Measurements from ENCODE around the gene CYP2W1. TPM values are rescaled to one million over a fixed set of nuclear protein-coding genes. Genes with fewer than 3 reads are reported as not detected.
"Not testable (repeated sequence)": the region's sequence is repeated elsewhere in the genome, so short reads cannot be mapped to it uniquely, and the experiment has no call there.

The CYP2W1 gene
- polyA plus RNA-seq, 4 donors: 1.3 to 6.4 (median 2.0) TPM

DNA sequence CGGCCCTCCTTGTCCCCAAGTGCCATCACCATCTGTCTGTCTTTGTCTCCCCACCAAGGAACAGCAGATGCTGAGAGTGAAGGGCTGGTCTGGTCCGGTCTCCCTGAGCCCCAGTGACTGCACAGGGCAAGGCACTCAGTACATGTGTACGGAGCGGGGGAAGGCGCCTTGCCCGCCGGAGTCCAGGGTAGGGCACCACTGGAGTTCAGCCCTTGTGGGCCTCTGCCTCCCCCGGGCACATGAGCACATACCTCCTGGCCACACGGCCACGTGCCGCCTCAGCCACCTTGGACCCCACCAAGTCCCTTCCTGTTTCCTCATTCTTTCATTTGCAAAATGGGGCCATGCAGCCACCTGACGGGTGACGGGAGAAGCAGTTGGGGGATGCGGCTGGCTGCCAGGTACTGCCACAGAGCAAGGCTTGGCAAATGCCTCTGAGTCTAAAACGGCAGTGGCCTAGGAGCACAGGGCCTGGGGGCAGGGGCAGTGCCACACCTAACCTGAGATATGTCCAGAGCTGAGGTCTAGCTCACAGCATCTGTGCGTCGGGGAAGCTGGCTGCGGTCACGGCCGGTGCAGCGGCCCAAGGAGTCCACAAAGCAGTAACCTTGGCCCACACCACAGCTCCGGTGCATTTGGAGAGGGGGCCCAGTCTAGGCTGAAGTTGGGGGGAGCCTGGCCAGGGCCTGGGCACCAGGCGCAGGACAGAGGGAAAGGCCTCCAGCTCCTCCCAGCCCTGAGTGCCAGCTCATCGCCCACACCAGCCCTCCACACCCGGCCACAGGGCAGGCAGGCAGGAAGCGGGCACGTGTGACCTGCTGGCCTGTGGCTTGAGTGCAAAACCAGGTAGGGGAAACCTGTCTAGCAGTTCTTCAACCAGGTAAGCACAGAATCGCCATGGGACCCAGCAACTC is 33.7 kb upstream of the CYP2W1 start:
- no peak for DNase-seq (ENCODE audit: low read depth in 4 of 4, low spot score in 3 of 4)

DNA sequence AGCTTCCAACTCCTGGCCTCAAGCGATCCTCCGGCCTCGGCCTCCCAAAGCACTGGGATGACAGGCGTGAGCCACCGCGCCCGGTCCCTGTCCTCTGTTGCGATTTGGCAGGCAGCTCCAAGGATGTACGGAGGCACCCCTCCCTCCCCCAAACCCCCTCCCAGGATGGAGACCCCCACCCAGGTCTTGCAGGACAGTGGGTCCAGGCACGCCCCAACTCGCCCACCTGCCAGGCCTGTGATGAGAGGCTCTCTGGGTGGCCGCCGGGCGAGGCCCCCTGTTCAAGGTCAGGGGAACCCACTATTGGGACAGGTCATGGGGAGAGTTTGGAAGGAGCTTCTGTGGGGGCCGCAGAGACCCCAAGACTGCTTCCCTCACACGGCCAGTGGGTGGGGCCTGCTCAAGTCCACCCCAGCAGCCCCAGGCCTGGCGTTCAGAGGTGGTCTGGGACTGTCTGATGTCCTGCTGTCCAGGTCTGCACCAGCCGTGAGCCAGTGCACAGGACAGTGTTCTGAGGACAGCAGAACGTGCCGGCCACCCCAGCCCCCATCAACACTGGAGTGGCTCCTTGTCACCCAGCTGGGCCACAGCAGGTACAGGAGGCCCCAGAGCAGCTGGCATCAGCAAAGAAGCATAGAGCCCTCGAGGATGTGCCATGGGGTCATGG is 31.0 kb upstream of the CYP2W1 start:
- DNase-seq (ENCODE audit: low read depth in 4 of 4, low spot score in 3 of 4): no peak

DNA sequence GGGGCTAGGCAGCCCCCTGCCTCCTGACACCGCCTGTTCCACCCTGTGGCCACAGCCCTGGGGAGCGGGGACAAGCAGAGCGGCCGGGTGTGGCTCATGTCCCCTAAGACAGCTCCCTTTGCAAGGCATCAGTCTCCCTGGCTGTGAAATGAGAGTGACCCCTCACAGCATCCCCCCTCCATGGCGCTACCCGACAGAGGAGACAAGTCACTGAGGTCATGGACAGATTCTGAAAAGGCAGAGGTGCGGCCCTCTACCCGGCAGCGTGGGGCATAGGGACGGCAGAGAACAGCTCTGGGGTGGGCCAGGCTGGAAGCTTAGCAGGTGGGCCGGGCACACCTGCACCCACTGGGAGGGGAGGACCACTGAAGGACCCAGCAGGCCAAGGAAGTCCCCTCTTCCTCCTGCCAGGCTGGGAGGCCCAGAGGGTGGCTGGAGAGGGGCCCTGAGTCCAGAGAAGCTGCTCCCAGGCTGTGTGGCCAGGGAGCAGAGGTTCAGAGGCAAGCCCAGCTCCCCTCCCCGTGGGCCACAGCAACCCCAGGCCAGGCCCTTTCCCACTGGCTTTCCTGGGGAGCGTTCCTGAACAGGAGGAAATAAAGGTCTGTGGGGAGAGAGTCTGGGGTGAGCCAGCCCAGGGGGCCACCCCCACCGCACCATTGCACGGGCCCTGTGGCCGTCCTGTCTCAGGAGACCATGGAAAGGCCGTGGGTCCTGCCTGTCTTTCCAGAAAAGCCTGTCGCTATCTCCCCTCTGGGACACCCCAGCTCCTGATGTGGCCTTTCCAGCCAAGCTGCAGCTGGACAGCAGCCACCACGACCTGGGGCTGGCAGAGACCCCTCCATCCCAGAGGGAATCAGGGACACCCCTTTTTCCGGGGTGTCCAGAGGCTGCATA is 30.2 kb upstream of the CYP2W1 start:
- no peak for DNase-seq (ENCODE audit: low read depth in 4 of 4, low spot score in 3 of 4)

DNA sequence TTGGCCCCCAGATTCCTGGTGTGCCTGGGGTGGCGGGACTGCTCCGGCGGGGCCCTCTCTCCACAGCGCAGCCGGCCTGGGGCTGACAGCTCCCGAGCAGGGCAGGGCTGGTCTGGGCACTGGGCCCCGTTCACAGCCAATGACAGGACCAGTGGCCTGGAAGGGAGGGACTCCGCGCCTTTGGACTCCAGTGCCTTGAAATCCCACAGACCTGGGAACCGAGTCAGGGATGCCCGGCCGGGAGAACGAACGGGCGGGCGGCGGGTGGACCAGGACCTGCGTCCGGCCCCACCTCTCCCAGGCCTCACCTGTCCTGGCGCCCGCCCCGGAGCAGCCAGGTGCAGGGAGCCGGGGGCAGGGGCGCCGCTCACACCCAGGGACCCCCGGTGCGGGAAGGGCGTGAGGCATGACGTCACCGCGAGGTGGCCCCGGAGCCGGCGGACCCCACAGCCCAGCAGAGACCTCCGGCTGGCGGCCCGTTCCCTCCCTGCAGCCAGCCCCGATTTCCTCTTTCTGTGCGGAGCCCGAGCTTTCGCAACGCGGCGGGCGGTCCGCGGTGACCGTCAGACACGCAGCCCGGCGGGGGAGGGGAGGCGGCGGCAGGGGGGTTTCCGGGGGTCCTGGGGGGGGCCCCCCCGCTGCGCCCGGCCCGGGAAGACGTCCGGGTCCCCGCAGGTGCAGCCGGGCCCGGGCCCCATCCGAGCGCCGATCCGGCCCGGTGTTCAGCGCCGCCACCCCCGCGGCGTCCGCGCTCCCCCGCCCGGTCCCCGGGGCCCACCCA is 29.2 kb upstream of the CYP2W1 start:
- DNase-seq (ENCODE audit: low read depth in 4 of 4, low spot score in 3 of 4): no peak

DNA sequence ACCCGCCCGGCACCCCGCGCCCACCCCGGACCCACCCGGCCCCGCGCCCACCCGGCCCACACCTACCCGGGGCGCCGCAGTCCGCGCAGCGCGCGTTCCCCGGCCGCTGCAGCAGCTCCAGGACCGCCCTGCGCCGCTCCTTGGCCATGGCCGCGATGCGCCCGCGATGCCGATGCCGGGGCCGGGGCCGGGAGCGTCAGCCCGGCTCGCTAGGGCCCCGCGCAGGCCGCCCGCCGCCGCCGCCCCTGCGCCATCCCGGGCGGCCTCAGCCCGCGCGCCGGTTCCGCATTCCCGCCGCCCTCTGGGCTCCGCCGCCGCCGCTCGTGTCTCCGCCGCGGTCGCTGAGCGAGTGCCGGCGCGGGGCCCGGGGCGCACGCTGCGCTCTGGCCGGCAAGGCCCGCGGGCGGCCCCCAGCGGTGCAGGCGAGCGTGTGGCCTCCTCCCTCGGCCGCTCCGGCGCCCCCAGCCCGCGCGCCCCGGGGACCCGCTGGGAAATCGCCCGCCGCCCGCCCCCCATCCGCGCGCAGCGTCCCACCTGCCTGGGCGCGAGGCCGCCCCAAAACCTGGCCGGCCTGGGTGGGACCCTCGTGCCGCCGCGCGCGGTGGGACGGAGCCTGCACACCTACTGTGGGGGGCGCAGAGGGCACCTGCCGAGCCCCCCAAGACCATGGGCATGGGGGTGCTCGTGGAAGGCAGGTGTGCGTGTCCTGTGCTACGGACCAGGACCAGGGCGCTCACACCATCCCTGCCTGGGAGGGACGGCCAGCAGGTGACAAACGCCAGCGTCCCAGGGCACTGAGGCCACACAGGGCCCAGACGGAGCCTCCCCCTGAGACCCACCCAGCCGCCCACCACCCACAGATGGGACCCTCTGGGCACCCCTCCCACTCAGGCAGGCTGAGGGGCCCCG is 28.4 kb upstream of the CYP2W1 start, which contains the start of gene ADAP1:
Gene ADAP1 (minus strand): TSS at position 351 of the 909 bp plus-strand sequence. CDS start 203 bp downstream, at position 148.
- DNase-seq (ENCODE audit: low read depth in 4 of 4, low spot score in 3 of 4): no peak

DNA sequence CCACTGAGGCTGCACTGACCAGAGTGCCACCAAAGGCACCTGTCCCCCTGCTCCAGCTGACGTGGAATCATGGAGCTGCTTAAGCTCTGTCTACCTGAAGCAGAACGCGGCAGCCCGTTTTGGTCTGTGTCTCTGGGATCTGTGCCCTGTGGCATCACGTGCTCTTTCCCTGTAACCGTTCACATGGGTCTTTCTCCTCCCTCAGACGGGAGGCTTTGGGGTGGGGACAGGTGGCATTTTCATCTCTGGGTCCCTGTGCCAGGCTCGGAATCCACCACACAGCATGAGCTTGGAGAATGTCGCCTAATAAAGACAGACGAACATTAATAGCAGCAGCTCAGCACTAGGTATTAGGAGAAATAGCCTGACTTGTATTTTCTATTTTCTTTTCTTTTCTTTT is 26.9 kb upstream of the CYP2W1 start:
- DNase-seq (ENCODE audit: low read depth in 4 of 4, low spot score in 3 of 4): no peak

DNA sequence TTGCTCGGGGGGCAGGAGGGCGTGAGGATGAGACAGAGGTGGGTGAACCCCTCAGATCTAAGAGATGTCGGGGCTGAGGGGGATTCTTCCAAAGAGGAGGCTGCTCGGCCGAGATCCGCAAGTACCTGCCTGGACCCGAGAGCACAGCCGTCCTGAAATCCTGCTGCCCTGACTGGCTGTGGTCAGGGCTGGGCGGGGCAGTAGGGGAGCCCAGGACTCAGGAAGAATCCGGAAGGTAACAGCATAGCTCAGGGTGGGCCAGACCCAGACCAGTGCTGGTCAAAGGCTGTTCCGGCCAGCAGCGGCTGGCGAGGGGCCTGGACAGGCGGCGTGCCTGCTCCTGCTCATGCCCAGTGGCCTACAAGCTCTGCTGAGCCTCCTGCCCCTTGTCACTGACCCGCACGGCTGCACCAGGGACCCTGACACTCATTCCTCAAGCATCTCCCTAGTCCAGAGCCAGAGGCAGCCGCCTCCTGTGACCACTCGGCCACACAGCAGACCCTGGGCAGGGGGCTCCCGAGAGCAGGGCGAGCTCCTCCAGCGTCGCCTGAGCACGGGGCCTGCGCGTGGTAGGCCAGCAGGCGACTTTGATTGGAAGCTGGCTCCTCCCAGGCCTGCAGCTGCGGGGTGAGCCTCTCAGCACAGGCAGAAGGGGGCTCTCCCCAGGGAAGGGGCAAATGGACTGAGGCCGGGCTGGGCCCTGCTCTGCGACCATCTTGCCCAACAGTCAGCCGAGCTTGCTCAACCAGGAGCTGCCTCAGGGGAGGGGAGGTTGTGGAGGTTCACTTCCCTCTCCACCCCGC is 25.4 kb upstream of the CYP2W1 start:
- DNase-seq (ENCODE audit: low read depth in 4 of 4, low spot score in 3 of 4): no peak

DNA sequence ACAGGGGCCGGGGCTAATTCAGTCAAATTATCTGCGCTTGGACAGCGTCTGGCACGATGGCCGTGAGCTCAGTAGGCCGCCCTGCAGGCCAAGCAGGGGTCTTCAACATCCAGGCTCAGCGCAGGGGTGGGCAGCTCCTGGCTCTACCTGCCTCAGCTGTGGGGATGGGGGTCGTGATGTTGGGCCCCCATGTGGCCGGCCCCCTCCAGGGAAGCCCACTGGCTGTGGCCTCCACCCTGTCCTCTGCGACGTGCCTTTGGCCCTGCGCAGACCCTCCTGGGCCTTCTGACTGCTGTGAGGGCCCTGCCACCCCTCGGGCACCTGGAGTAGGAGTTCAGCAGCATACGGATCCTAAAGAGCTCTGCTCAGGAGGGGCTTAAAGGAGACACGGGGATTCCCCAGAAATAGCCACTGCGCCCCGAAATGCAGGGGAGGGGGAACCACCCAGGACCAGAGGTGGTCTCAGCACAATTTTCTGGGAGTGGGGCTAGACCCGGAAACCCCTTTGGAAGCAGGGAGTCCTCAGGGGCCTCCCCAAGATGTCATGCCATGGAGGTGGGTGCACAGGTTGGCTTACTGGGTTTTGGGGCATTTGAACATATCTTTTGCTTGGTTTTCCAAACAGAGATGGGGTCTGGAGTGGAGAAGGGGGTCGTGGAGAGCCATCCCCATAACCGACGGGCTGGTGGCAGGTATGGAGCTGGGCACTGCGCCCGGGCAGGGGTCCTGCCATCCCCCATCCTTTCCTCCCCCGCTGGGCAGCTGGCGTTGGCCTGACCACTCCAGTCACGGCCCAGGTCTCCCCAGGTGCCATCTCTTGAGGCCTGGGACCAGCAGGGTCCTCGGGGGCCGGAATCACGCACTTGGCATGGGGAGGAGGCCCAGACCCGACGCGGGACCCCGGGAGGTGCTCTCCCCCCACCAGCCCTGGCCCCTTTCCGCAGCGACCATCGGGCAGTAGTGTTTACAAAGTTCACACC is 24.5 kb upstream of the CYP2W1 start:
- no peak for DNase-seq (ENCODE audit: low read depth in 4 of 4, low spot score in 3 of 4)

DNA sequence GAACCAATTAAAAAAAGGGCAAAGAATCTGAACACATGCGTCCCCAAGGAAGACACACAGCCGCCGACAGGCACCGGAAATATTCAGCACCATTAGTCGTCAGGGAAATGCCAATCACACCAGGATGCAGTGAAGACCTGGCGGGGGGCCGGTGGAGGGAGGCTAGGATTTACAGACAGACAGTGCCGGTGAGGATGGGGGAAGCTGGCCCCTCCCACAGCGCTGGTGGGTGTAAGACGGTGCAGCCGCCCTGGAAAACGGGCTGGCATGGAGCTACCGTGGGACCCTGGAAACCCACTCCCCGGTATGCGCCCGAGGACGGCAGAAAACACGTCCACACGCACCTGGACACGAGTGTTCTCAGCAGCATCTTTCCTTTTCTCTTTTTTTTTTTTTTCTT is 23.7 kb upstream of the CYP2W1 start:
- DNase-seq (ENCODE audit: low read depth in 4 of 4, low spot score in 3 of 4): no peak

DNA sequence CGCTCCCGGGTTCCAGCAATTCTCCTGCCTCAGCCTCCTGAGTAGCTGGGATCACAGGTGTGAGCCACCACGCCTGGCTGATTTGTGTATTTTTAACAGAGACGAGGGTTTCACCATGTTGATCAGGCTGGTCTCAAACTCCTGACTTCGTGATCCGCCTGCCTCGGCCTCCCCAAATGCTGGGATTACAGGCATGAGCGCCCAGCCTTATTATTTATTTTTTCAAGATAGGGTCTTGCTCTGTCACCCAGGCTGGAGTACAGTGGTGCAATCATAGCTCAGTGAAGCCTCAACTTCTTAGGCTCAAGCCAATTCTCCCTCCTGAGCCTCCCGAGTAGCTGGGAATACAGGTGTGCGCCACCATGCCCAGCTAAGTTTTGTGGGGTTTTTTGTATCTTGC is 23.2 kb upstream of the CYP2W1 start:
- not testable (repeated sequence) for DNase-seq (ENCODE audit: low read depth in 4 of 4, low spot score in 3 of 4)

DNA sequence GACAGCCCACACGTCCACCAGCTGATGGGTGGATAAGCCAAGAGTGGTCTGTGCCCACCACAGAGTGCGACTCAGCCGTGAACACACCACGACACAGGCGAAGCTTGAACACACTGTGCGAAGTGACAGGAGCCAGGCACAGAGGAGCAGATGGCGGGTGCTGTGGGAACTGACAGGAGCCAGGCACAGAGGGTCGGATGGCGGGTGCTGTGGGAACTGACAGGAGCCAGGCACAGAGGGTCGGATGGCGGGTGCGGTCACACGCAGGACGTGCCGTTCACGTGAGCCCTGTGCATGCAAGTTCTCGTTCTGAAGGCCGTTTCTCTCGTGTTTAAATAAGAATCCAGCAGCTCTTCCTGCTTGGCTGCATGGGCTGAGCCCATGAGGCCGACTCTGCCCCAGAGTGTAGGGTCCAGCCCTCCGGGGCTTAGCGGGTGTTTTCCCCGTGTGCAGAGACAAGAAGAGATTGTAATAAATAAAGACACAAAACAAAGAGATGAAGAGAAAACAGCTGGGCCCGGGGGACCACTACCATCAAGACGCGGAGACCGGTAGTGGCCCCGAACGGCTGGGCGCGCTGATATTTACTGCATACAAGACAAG is 22.6 kb upstream of the CYP2W1 start:
- no peak for DNase-seq (ENCODE audit: low read depth in 4 of 4, low spot score in 3 of 4)

DNA sequence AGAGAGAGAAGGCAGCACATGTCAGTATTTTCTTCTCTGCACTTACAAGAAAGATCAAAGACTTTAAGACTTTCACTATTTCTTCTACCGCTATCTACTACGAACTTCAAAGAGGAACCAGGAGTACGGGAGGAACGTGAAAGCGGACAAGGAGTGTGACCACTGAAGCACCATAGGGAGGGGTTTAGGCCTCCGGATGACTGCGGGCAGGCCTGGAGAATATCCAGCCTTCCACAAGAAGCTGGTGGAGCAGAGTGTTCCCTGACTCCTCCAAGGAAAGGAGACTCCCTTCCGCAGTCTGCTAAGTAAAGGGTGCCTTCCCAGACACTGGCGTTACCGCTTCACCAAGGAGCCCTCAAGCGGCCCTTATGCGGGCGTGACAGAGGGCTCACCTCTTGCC is 22.0 kb upstream of the CYP2W1 start:
- not testable (repeated sequence) for DNase-seq (ENCODE audit: low read depth in 4 of 4, low spot score in 3 of 4)

DNA sequence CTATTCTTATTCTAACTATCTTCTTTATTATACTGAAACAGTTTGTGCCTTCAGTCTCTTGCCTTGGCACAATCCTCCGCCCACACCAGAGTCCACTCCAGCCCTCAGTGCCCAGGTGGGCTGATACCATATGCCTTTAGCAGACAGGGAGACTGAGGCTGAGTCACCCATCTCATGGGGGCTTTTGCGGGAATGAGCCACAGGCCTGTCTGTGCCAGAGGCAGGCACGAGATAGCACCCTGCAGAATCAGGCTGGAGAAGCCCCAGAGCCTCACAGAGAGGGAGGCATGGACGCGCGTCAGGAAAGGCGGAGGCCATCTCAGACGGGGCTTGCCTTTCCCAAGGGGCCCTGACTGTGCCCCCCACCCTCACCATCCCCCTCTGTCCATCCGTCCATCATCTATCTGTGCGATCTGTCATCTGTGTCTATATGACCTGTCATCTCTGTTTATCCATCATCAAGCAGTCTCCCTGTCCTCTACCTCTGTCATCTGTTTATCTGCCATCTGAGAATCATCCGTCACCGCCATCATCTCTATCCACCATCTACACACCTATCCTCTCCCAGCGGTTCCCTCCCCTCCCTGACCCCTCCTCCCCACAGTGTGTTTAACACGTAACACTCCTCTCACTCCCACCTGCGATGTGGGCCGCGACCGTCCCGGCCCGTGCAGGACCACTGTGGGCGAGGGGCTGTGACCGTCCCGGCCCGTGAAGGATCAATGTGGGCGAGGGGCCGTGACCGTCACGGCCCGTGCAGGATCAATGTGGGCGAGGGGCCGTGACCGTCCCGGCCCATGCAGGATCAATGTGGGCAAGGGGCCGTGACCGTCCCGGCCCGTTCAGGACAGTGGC is 21.2 kb upstream of the CYP2W1 start:
- no peak for DNase-seq (ENCODE audit: low read depth in 4 of 4, low spot score in 3 of 4)

DNA sequence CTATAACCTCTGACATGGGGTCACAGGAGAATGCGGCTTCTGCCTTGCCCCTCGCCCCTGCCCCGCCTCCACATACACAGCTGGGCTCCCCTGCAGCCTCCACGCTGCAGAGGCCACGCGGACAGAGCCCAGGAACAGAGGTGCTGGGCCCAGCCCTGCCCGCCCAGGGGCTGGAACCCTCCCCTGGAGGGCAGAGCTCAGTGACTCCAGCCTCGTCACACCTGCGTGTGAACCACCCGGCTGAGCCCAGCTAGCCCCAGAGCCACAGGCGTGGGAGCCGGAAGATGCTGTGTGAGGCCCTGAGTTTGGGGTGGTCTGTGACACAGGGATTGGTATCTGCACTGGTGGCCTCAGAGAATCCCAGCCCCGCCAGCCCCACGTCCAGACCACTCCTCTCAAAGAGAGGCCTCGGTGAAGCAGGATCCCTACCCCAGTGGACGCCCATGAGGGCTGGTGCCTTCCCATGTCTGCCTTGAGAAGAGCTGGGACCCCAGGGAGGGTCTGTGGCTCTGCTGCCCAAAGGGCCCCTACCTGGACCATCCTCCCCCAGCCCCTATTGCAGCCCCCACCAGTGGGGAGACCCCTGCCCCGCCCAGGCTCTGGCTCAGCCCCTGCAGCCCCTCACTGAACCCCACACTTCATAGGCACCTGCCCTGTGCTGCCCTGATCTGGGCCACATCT is 20.4 kb upstream of the CYP2W1 start:
- DNase-seq (ENCODE audit: low read depth in 4 of 4, low spot score in 3 of 4): no peak
